Measurements from ENCODE around the gene SLC16A10.
"Not testable (repeated sequence)": the region's sequence is repeated elsewhere in the genome, so short reads cannot be mapped to it uniquely, and the experiment has no call there.

The SLC16A10 gene

GRCh38 chr6:111134236-111134869 is 47.0 kb downstream of the SLC16A10 start:
- DNase-seq = not testable (repeated sequence)

DNA sequence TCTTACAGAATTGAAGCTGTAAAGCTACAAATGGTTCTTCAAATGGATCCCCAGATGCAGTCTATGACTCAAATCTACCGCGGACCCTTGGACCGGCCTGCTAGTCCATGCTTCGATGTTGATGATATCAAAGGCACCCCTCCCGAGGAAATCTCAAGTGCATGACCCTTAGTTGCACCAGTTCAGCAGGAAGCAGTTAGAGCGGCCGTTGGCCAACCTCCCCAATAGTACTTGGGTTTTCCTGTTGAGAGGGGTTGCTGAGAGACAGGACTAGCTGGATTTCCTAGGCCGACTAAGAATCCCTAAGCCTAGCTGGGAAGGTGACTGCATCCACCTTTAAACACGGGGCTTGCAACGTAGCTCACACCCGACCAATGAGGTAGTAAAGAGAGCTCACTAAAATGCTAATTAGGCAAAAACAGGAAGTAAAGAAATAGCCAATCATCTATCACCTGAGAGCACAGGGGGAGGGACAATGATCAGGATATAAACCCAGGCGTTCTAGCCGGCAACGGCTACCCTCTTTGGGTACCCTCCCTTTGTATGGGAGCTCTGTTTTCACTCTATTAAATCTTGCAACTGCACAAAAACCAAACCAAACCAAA is 50.3 kb downstream of the SLC16A10 start:
- not testable (repeated sequence) for DNase-seq

DNA sequence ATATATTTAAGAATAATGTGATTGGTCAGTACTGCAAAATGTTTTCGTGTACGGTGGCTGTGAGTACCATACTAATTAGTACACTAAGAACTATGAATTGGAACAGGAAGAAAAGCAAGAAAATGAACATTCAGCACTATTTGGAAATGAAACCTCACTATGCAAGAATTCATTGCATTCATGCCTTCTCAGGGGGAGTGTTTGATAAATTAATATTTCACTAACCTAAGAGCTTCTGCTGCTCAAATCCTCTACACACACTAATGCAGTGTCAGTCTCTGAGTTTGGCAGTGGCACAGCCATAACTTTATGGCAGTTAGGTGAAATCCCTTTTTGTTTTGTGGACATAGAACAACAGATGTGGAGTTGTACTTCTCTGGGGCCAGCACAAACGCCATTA is 60.1 kb downstream of the SLC16A10 start:
- DNase-seq = no peak

GRCh38 chr6:111148110-111148509 is 60.8 kb downstream of the SLC16A10 start:
- no peak for DNase-seq

DNA sequence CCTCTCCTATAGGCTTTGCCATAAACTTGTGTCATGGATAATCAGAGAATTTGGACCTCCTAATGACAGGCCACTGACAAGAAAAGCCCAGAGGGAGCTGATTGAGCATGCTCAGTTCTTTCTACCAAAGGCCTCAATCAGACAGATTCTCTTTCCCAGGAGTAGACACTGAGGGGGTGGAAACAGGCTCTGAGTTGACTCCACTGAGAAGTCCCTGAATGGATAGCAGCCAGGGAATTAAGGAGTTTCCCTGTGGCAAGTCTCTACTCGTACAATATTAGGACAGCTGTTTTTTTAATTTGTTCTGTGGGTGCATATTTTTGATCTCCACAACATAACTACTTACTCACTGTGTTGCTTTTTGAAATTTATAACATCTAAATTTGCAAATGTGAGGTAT is 63.3 kb downstream of the SLC16A10 start:
- DNase-seq = no peak

- no peak for DNase-seq
Observed at GRCh38 chr6:111154981-111155380, 67.7 kb downstream of the SLC16A10 start.

DNA sequence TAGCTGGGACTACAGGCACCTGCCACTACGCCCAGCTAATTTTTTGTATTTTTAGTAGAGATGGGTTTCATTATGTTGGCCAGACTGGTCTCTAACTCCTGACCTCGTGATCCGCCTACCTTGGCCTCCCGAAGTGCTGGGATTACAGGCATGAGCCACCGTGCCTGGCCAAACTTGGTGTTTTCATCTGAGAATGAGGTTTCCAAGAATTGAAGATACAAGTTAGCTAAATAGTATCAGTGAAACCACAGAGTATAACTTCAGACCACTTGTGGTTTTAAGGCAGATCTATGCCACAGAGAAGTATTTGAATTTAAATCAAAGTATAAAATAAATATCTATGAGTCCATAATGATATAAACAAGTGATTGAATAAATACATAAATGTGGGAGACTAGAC is 70.1 kb downstream of the SLC16A10 start:
- no peak for DNase-seq

GRCh38 chr6:111159633-111160032 is 72.3 kb downstream of the SLC16A10 start:
- DNase-seq = no peak

- DNase-seq = no peak
Observed at GRCh38 chr6:111161650-111162049, 74.3 kb downstream of the SLC16A10 start.

- no peak for DNase-seq
Observed at GRCh38 chr6:111162504-111162903, 75.2 kb downstream of the SLC16A10 start.

GRCh38 chr6:111171577-111172400 is 84.5 kb downstream of the SLC16A10 start:
- no peak for DNase-seq

DNA sequence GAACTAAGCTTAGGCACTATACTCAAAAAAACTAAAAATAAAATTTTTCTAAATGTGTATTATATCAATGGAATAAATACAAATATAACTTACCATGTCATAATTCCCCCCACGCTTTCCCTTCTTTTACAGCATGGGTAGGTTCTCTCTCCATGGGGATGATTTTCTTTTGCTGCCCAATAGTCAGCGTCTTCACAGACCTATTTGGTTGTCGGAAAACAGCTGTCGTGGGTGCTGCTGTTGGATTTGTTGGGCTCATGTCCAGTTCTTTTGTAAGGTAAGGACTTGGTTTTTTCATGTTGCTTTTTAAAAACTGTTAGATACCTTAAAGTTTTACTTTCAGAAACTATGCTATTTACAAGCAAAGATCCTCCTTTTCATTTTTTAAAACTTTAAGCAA is 85.3 kb downstream of the SLC16A10 start:
- DNase-seq = no peak

DNA sequence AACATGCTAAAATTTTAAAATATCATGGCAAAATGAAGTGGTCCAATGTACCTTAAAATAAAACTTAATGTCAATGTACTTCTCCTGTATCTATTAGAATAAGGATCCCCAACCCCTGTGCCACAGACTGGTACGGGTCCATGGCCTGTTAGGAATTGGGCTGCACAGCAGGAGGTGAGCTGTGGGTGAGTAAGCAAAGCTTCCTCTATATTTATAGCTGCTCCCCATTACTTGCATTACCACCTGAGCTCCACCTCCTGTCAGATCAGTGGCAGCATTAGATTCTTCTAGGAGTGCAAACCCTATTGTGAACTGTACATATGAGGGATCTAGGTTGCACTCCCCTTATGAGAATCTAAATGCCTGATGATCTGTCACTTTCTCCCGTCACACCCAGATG is 86.0 kb downstream of the SLC16A10 start:
- no peak for DNase-seq

- no peak for DNase-seq
Observed at GRCh38 chr6:111173946-111174345, 86.6 kb downstream of the SLC16A10 start.

- DNase-seq = no peak
Observed at GRCh38 chr6:111175109-111175508, 87.8 kb downstream of the SLC16A10 start.

DNA sequence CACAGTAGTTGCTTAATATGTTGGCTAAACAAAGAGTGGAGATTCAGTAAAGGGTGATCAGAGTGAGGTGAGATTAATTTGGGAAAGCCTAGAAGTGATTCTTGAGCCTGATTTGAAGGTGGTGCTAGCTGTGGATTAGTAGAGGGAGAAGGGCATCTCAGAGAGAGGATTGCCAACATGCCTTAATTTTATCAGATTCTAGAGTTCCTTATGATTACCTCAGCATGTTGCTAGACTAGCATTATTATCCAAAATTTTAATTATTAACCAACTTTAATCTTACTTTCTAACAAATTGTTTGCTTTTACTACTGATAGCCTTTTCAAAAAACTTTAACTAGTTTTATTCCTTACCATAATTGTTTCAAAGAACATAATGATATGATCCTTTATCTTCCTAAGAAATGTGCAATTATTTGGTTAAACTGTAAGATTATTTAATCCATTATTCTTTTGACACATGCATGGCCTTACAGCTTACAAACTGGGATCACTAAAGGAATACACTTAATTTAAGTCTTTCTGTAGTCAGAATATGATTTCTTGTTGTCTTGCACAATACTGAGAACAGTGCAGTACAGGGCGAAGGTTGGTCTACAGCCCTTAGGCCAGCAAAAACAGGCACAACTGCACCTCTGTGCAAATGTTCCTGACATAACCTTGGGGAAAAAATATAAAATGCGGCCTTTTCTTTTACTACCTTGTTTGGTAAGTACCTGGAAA is 88.9 kb downstream of the SLC16A10 start:
- no peak for DNase-seq

DNA sequence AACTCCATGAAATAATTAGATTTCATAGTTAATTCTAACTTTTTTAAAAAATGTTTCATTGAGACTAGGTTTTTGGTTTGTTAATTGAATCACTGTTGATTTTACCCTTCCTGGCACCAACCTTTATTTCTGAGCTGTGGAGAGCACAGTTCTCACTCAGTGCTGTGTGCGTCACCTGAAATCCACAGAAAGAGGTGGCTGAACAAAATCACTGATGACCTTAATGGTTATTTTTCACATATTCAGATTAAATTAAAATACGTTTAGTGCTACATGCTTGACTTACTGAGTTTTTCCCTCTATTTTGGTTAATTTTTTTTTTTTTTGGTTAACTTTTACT is 89.4 kb downstream of the SLC16A10 start:
- no peak for DNase-seq

- no peak for DNase-seq
Observed at GRCh38 chr6:111177131-111177530, 89.8 kb downstream of the SLC16A10 start.

DNA sequence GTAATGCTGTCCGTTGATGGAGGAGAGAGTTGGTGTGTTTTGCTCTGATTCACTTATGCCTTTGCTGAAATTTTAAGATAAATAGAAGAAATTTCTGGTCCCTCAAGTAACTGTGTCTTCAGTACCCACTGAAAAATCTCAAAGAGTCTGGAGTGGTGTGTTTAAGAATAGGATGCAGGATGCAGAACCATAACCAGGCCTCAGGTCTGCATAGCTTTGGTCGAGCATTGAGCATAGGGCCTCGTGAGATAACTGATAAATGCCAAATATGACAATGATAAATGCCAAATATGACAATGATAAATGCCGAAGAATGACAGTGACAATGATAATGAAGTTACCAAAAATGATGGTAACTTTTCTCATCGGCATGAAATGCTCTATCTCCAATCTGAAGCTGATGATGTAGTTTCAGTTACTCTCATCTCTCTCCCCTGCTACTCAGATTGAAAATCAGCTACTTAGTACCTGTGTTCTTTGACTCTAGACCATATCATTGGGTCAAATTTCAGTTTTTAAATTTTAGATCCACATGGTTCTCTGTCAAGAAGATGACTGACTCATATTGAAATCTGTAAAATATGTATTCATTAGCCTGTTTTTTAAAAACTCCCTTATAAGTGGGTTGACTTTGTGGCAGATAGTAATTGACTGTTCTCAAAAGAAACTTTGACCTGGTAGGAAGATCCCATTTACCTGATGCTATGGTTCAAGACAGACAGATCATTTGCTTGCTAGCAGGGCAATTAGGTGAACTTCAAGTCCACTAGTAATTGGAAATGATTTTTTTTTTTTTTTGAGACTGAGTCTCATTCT is 96.6 kb downstream of the SLC16A10 start:
- DNase-seq = no peak

- no peak for DNase-seq
Observed at GRCh38 chr6:111184827-111185532, 97.7 kb downstream of the SLC16A10 start.

DNA sequence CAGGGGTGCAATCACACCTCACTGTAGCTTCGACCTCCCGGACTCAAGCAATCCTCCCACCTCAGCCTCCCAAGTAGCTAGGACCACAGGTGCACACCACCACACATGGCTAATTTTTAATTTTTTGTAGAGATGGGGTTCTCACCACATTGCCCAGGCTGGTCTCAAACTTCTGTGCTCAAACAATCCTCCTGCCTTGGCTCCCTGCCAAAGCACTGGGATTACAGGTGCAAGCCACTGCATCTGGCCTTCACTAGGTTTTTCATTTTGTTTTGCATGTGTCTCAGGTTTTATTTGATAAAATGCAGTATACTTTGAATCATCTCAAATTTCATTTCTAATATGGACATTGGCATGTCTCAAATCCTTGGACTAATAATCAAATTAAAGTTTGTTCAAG is 98.7 kb downstream of the SLC16A10 start:
- no peak for DNase-seq

- DNase-seq = no peak
Observed at GRCh38 chr6:111187874-111188273, 100.6 kb downstream of the SLC16A10 start.
